SK-N-SH treated with all-trans-retinoic acid at 6 μM for 48 hours (cell line): ENCODE results near the gene RPRD2.

ENCODE experiments used
- ATAC-seq: fragments of 200-7000 bp; cut with Tn5 transposase; 3 replicates; pipeline ENCODE4 v1.9.1; 2020; ENCODE audit warnings: mild to moderate bottlenecking, moderate library complexity
- ARNTL ChIP-seq: fragments of 450-650 bp; formaldehyde crosslinking; IDR thresholded peaks from 2 replicates; pipeline ENCODE4 v1.5.0; 2020; ENCODE audit warnings: low read depth, mild to moderate bottlenecking, moderate library complexity, borderline replicate concordance
- BACH2 ChIP-seq: fragments of 250-450 bp; sonication (Bioruptor Pico); IDR thresholded peaks from 2 replicates; pipeline ENCODE4 v1.9.0; 2021; ENCODE audit warnings: mild to moderate bottlenecking, borderline replicate concordance
- CSDC2 ChIP-seq: fragments of 250-450 bp; sonication (Bioruptor Pico); IDR thresholded peaks from 2 replicates; pipeline ENCODE4 v1.5.0; 2020; ENCODE audit warnings: mild to moderate bottlenecking, moderate library complexity
- ESRRG ChIP-seq: fragments of 250-450 bp; sonication (Bioruptor Pico); IDR thresholded peaks from 2 replicates; pipeline ENCODE4 v1.6.1; 2021; ENCODE audit warnings: mild to moderate bottlenecking
- GLIS3 ChIP-seq: fragments of 250-450 bp; sonication (Bioruptor Pico); IDR thresholded peaks from 2 replicates; pipeline ENCODE4 v1.5.0; 2020; ENCODE audit warnings: mild to moderate bottlenecking, moderate library complexity
- ISL1 ChIP-seq: fragments of 250-450 bp; sonication (Bioruptor Pico); IDR thresholded peaks from 2 replicates; pipeline ENCODE4 v2.1.2; 2022; ENCODE audit warnings: mild to moderate bottlenecking, moderate library complexity
- OSR1 ChIP-seq: fragments of 250-450 bp; sonication (Bioruptor Pico); IDR thresholded peaks from 2 replicates; pipeline ENCODE4 v1.8.0; 2022; ENCODE audit warnings: moderate library complexity, mild to moderate bottlenecking, inconsistent platforms
- PPARA ChIP-seq: fragments of 250-450 bp; sonication (Bioruptor Pico); IDR thresholded peaks from 2 replicates; pipeline ENCODE4 v1.5.0; 2020; ENCODE audit warnings: mild to moderate bottlenecking, borderline replicate concordance
- RARB ChIP-seq: fragments of 250-450 bp; sonication (Bioruptor Pico); IDR thresholded peaks from 2 replicates; pipeline ENCODE4 v1.8.0; 2021; ENCODE audit warnings: mild to moderate bottlenecking, moderate library complexity
- SNAI2 ChIP-seq: fragments of 250-450 bp; sonication (Bioruptor Pico); IDR thresholded peaks from 2 replicates; pipeline ENCODE4 v1.5.0; 2020; ENCODE audit warnings: mild to moderate bottlenecking, moderate library complexity
- ZC3H10 ChIP-seq: fragments of 250-450 bp; sonication (Bioruptor Pico); IDR thresholded peaks from 2 replicates; pipeline ENCODE4 v1.5.1; 2021; ENCODE audit warnings: mild to moderate bottlenecking, moderate library complexity
- ZFP3 ChIP-seq: fragments of 250-450 bp; sonication (Bioruptor Pico); IDR thresholded peaks from 2 replicates; pipeline ENCODE4 v1.5.0; 2020; ENCODE audit warnings: mild to moderate bottlenecking, moderate library complexity
- ZFP30 ChIP-seq: fragments of 450-650 bp; formaldehyde crosslinking; IDR thresholded peaks from 2 replicates; pipeline ENCODE4 v1.5.0; 2022; ENCODE audit warnings: mild to moderate bottlenecking, moderate library complexity
- ZNF565 ChIP-seq: fragments of 450-650 bp; formaldehyde crosslinking; conservative IDR thresholded peaks from 2 replicates; pipeline ENCODE4 v1.5.0; 2020; ENCODE audit warnings: low read depth, mild to moderate bottlenecking, moderate library complexity
- ZNF70 ChIP-seq: fragments of 450-650 bp; formaldehyde crosslinking; IDR thresholded peaks from 2 replicates; pipeline ENCODE4 v1.5.0; 2020; ENCODE audit warnings: mild to moderate bottlenecking, moderate library complexity
- ZNF8 ChIP-seq: fragments of 450-650 bp; formaldehyde crosslinking; IDR thresholded peaks from 2 replicates; pipeline ENCODE4 v1.5.0; 2020; ENCODE audit warnings: mild to moderate bottlenecking, moderate library complexity
- TF ChIP-seq, protein P1 (sequence below): fragments of 250-450 bp; sonication (Bioruptor Pico); IDR thresholded peaks from 2 replicates; pipeline ENCODE4 v1.5.1; 2020; ENCODE audit warnings: low read depth, mild to moderate bottlenecking, moderate library complexity
- TF ChIP-seq, protein P2 (sequence below): fragments of 250-450 bp; sonication (Bioruptor Pico); IDR thresholded peaks from 2 replicates; pipeline ENCODE4 v1.5.1; 2021; ENCODE audit warnings: mild to moderate bottlenecking, moderate library complexity
- TF ChIP-seq, protein P3 (sequence below): fragments of 250-450 bp; sonication (Bioruptor Pico); IDR thresholded peaks from 2 replicates; pipeline ENCODE4 v1.5.0; 2020; ENCODE audit warnings: mild to moderate bottlenecking, moderate library complexity
- TF ChIP-seq, protein P4 (sequence below): fragments of 250-450 bp; sonication (Bioruptor Pico); IDR thresholded peaks from 2 replicates; pipeline ENCODE4 v1.8.0; 2021; ENCODE audit warnings: low read depth, mild to moderate bottlenecking, moderate library complexity, borderline replicate concordance

RPRD2 gene

DNA sequence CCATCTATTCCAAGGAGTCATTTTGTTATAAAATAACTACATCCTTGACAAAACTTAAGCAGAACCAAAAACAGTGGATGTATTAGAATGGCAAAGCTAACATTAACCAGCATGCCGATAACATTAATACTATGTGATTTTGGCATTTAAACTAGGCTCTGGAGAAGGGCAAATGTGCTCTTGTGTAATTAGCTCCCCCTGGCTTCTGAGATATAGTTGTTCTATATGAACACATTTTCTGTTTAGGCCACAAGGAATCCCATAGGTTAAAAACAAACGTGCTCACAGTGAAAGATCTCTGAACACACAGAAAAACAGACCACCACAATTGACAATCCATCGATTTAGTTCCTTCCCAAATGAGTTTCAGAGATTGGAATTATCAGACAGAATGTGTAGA lies 65.9 kb downstream of the RPRD2 start:
- peak; percentile 58; the same call in 2 of the 3 replicates for ATAC-seq

DNA sequence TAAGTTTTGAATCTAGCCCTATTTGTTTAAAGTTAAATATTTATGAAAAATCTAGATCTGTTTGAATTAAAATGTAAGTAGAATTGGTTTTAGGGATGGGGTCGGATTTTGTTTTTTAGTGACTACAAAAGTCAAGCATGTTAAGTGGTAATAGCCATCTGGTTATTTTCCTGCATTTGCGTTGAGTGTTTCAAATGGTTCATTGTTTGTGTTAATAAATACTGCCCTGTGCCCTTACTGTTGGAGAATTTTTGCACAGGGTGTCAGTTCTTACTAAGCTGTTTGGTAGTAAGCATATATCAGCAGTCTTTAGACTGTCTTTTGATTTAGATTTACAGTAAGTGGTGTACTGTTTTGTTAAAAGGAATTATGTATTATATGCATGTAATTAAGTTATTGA lies 77.2 kb downstream of the RPRD2 start:
- ATAC-seq, result no peak
- TF ChIP-seq ISL1 (CRISPR knock-in tag), result no peak

More for the DNA sequence above, 65.9 kb downstream of the RPRD2 start:
- no peak for TF ChIP-seq CSDC2 (CRISPR knock-in tag)
- TF ChIP-seq ESRRG (CRISPR knock-in tag), result no peak
- TF ChIP-seq PPARA (CRISPR knock-in tag), result no peak
- no peak for TF ChIP-seq ZNF8 (CRISPR knock-in tag)
- TF ChIP-seq, protein P1, sequence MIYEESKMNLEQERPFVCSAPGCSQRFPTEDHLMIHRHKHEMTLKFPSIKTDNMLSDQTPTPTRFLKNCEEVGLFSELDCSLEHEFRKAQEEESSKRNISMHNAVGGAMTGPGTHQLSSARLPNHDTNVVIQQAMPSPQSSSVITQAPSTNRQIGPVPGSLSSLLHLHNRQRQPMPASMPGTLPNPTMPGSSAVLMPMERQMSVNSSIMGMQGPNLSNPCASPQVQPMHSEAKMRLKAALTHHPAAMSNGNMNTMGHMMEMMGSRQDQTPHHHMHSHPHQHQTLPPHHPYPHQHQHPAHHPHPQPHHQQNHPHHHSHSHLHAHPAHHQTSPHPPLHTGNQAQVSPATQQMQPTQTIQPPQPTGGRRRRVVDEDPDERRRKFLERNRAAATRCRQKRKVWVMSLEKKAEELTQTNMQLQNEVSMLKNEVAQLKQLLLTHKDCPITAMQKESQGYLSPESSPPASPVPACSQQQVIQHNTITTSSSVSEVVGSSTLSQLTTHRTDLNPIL (CRISPR knock-in tag), result no peak
- TF ChIP-seq ZFP3 (CRISPR knock-in tag), result no peak
- TF ChIP-seq RARB (CRISPR knock-in tag), result no peak
- no peak for TF ChIP-seq OSR1 (CRISPR knock-in tag)
- TF ChIP-seq GLIS3 (CRISPR knock-in tag), result no peak
- TF ChIP-seq, protein P2, sequence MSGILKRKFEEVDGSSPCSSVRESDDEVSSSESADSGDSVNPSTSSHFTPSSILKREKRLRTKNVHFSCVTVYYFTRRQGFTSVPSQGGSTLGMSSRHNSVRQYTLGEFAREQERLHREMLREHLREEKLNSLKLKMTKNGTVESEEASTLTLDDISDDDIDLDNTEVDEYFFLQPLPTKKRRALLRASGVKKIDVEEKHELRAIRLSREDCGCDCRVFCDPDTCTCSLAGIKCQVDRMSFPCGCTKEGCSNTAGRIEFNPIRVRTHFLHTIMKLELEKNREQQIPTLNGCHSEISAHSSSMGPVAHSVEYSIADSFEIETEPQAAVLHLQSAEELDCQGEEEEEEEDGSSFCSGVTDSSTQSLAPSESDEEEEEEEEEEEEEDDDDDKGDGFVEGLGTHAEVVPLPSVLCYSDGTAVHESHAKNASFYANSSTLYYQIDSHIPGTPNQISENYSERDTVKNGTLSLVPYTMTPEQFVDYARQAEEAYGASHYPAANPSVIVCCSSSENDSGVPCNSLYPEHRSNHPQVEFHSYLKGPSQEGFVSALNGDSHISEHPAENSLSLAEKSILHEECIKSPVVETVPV (CRISPR knock-in tag), result no peak
- no peak for TF ChIP-seq ZNF70
- no peak for TF ChIP-seq ZFP30 (CRISPR knock-in tag)
- TF ChIP-seq, all 23 proteins: peak for 0

DNA sequence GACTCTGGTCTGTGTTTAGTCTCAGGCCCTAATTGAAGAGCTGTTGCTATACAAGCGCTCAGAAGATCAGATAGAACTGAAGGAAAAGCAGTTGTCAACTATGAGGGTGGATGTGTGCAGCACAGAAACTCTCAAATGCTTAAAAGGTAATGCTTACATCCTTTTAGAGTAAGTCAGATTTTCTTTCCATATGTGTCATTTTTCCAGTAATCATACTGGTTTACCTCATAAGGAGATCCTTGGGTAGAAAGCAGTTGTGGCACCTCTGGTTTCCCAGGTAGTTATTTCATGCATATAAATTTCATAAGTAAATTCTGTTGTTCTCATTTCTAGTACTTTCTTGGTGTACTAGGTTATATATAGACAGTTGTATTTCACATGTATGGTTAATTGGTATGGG lies 80.3 kb downstream of the RPRD2 start:
- TF ChIP-seq, protein P1 (CRISPR knock-in tag), result no peak
- TF ChIP-seq ZC3H10, result no peak
- TF ChIP-seq, protein P3, sequence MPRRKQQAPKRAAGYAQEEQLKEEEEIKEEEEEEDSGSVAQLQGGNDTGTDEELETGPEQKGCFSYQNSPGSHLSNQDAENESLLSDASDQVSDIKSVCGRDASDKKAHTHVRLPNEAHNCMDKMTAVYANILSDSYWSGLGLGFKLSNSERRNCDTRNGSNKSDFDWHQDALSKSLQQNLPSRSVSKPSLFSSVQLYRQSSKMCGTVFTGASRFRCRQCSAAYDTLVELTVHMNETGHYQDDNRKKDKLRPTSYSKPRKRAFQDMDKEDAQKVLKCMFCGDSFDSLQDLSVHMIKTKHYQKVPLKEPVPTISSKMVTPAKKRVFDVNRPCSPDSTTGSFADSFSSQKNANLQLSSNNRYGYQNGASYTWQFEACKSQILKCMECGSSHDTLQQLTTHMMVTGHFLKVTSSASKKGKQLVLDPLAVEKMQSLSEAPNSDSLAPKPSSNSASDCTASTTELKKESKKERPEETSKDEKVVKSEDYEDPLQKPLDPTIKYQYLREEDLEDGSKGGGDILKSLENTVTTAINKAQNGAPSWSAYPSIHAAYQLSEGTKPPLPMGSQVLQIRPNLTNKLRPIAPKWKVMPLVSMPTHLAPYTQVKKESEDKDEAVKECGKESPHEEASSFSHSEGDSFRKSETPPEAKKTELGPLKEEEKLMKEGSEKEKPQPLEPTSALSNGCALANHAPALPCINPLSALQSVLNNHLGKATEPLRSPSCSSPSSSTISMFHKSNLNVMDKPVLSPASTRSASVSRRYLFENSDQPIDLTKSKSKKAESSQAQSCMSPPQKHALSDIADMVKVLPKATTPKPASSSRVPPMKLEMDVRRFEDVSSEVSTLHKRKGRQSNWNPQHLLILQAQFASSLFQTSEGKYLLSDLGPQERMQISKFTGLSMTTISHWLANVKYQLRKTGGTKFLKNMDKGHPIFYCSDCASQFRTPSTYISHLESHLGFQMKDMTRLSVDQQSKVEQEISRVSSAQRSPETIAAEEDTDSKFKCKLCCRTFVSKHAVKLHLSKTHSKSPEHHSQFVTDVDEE (CRISPR knock-in tag), result no peak
- TF ChIP-seq ZNF565 (CRISPR knock-in tag), result no peak
- TF ChIP-seq CSDC2 (CRISPR knock-in tag), result no peak
- TF ChIP-seq ZFP3 (CRISPR knock-in tag), result no peak
- TF ChIP-seq, protein P2 (CRISPR knock-in tag), result no peak
- TF ChIP-seq ZNF70, result no peak
- TF ChIP-seq OSR1 (CRISPR knock-in tag), result no peak
- no peak for TF ChIP-seq BACH2
- TF ChIP-seq ARNTL, result no peak
- TF ChIP-seq, protein P4, sequence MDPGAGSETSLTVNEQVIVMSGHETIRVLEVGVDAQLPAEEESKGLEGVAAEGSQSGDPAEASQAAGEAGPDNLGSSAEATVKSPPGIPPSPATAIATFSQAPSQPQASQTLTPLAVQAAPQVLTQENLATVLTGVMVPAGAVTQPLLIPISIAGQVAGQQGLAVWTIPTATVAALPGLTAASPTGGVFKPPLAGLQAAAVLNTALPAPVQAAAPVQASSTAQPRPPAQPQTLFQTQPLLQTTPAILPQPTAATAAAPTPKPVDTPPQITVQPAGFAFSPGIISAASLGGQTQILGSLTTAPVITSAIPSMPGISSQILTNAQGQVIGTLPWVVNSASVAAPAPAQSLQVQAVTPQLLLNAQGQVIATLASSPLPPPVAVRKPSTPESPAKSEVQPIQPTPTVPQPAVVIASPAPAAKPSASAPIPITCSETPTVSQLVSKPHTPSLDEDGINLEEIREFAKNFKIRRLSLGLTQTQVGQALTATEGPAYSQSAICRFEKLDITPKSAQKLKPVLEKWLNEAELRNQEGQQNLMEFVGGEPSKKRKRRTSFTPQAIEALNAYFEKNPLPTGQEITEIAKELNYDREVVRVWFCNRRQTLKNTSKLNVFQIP (CRISPR knock-in tag), result no peak
- no peak for TF ChIP-seq ZFP30 (CRISPR knock-in tag)
- TF ChIP-seq ESRRG (CRISPR knock-in tag), result no peak
- no peak for TF ChIP-seq GLIS3 (CRISPR knock-in tag)
- no peak for TF ChIP-seq ISL1 (CRISPR knock-in tag)
- TF ChIP-seq SNAI2 (CRISPR knock-in tag), result no peak
- no peak for TF ChIP-seq PPARA (CRISPR knock-in tag)
- TF ChIP-seq RARB (CRISPR knock-in tag), result no peak
- TF ChIP-seq, all 23 proteins: peak for 0
- ATAC-seq, result no peak
